ENCODE data around the gene WARS2. TPM values are rescaled to one million over a fixed set of nuclear protein-coding genes. Genes with fewer than 3 reads are reported as not detected.

WARS2 gene
- total and polyA plus RNA-seq, 2 donors from 2014 or later: 13.9 to 14.8 TPM

DNA sequence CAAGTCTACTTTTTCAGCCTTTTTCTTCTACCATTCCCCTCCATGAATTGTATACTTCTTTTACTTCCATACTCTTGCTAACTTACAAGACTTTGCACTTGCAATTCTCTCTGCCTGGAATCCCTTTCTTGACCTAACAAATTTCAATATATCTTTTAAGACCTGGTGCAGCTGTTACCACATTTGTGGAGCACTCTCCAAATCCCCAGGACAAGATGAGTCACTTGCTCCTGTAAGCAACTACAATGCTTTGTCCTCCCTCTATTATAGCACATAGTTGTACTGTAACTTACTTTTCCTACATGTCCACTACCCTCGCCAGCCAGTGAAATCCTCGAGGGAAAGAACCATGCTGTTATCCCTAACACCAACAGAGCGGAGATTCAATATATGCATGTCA is 43.1 kb downstream of the WARS2 start:
- no peak for FAIRE-seq
- no peaks in the 10 kb centered on the region for H3K27me3 ChIP-seq (ENCODE audit: control insufficient read depth, insufficient read depth, low read length)
- no peak for DNase-seq
- no peak overlapping the region for H3K4me3 ChIP-seq (ENCODE audit: low read length in 3 of 3)
- H3K36me3 ChIP-seq (ENCODE audit: control insufficient read depth in 2 of 3, insufficient read depth in 3 of 3, low read length in 3 of 3): no peaks in the 10 kb centered on the region
- no peak overlapping the region for H3K27ac ChIP-seq (ENCODE audit: low read depth in 2 of 2, low read length in 2 of 2)
- no peaks in the 10 kb centered on the region for H3K9me3 ChIP-seq (ENCODE audit: control insufficient read depth in 2 of 3, insufficient read depth in 1 of 3, low read length in 3 of 3)
- H3K9ac ChIP-seq (ENCODE audit: low read length in 3 of 3): no peak overlapping the region
- TF ChIP-seq, protein P1, sequence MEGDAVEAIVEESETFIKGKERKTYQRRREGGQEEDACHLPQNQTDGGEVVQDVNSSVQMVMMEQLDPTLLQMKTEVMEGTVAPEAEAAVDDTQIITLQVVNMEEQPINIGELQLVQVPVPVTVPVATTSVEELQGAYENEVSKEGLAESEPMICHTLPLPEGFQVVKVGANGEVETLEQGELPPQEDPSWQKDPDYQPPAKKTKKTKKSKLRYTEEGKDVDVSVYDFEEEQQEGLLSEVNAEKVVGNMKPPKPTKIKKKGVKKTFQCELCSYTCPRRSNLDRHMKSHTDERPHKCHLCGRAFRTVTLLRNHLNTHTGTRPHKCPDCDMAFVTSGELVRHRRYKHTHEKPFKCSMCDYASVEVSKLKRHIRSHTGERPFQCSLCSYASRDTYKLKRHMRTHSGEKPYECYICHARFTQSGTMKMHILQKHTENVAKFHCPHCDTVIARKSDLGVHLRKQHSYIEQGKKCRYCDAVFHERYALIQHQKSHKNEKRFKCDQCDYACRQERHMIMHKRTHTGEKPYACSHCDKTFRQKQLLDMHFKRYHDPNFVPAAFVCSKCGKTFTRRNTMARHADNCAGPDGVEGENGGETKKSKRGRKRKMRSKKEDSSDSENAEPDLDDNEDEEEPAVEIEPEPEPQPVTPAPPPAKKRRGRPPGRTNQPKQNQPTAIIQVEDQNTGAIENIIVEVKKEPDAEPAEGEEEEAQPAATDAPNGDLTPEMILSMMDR (IDR thresholded peaks at IDR 0.05; ENCODE audit: borderline replicate concordance, extremely low read depth, insufficient read depth): no peak
- intact Hi-C loops (cut with DNase I): no loop called here
- H3K4me1 ChIP-seq (ENCODE audit: control insufficient read depth in 2 of 3, insufficient read depth in 2 of 3, low read depth in 1 of 3, low read length in 3 of 3): no peaks in the 10 kb centered on the region

DNA sequence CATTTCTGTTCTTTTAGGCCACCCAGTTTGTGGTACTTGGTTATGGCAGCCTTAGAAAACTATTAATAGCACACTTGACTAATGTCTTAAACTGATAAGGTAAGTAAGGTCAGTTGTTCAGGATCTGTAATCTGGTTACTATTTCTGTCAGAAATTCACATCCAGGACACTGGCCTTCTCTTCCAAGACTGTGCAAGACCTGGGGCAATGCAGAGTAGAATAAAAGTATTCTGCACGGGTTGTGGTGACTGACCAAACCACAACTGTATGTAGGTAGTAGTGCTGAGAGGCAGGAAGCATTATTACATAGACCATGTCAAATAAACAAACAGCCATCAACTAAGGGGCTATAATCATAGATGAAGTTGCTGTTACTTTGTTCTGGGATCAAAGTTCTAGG is 46.7 kb downstream of the WARS2 start:
- no peak for DNase-seq

DNA sequence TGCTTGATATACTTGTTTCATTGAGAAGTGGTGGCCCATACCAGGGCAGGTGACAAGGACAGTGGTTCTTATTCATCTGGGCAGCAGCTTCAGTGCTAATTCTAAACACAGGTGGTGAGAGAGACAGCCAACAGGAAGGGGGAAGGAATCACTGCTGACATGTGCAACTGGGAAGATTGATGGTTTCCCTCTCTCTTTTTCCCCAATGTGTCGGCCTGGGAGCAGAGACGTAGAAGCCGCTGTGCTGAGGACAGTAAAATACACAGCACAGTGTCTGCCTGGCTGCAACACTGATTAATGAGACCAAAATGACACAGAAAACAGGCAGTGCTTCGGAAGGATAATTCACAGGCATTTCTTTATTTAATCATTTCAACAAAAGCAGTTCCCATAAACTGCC is 48.8 kb downstream of the WARS2 start:
- peak in 3 of 5 donors; percentile 32 to 56 (median 51) for DNase-seq
- Histone ChIP-seq H3K27me3 (ENCODE audit: control insufficient read depth, insufficient read depth, low read length) (no peaks in the 10 kb centered on the region), H3K9ac (ENCODE audit: low read length in 3 of 3) (no peak overlapping the region), H3K4me3 (ENCODE audit: low read length in 3 of 3) (no peak overlapping the region), H3K9me3 (ENCODE audit: control insufficient read depth in 2 of 3, insufficient read depth in 1 of 3, low read length in 3 of 3) (no peaks in the 10 kb centered on the region), H3K4me1 (ENCODE audit: control insufficient read depth in 2 of 3, insufficient read depth in 2 of 3, low read depth in 1 of 3, low read length in 3 of 3) (peaks cover 0 to 2% (median 0%) of the 10 kb centered on the region in 3 donors), H3K27ac (ENCODE audit: low read depth in 2 of 2, low read length in 2 of 2) (no peak overlapping the region), H3K36me3 (ENCODE audit: control insufficient read depth in 2 of 3, insufficient read depth in 3 of 3, low read length in 3 of 3) (no peaks in the 10 kb centered on the region)
- intact Hi-C loops (cut with DNase I): no loop called here
- TF ChIP-seq, protein P1 (IDR thresholded peaks at IDR 0.05; ENCODE audit: borderline replicate concordance, extremely low read depth, insufficient read depth): no peak
- FAIRE-seq: no peak

More for the DNA sequence above, 46.7 kb downstream of the WARS2 start:
- Histone ChIP-seq H3K9ac (ENCODE audit: low read length in 3 of 3) (no peak overlapping the region), H3K4me3 (ENCODE audit: low read length in 3 of 3) (no peak overlapping the region), H3K4me1 (ENCODE audit: control insufficient read depth in 2 of 3, insufficient read depth in 2 of 3, low read depth in 1 of 3, low read length in 3 of 3) (peaks cover 0 to 2% (median 0%) of the 10 kb centered on the region in 3 donors), H3K9me3 (ENCODE audit: control insufficient read depth in 2 of 3, insufficient read depth in 1 of 3, low read length in 3 of 3) (no peaks in the 10 kb centered on the region), H3K36me3 (ENCODE audit: control insufficient read depth in 2 of 3, insufficient read depth in 3 of 3, low read length in 3 of 3) (no peaks in the 10 kb centered on the region), H3K27ac (ENCODE audit: low read depth in 2 of 2, low read length in 2 of 2) (no peak overlapping the region), H3K27me3 (ENCODE audit: control insufficient read depth, insufficient read depth, low read length) (no peaks in the 10 kb centered on the region)
- FAIRE-seq: no peak
- intact Hi-C loops (cut with DNase I): no loop called here
- TF ChIP-seq, protein P1 (IDR thresholded peaks at IDR 0.05; ENCODE audit: borderline replicate concordance, extremely low read depth, insufficient read depth): no peak

DNA sequence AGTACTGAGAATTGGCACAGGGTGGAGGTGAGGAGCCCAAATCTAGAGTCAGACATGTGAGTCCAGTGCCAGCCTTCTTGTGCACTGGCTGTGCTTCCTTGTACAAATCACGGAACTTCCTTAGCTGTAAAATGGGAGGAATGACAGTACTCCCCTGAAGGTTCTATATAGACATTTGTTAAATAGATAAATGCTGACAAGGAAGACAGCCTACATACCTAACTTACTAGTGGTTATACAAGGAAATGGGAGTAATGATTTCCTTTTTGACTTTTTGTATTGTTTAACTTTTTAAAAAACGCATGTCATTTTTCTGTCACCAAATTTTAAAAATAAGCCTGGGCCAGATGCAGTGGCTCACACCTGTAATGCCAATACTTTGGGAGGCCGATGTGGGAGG is 50.2 kb downstream of the WARS2 start:
- no peak overlapping the region for H3K27ac ChIP-seq (ENCODE audit: low read depth in 2 of 2, low read length in 2 of 2)
- FAIRE-seq (no peak), DNase-seq (no peak)
- H3K4me1 ChIP-seq (ENCODE audit: control insufficient read depth in 2 of 3, insufficient read depth in 2 of 3, low read depth in 1 of 3, low read length in 3 of 3): peaks cover 0 to 2% (median 0%) of the 10 kb centered on the region in 3 donors
- no peaks in the 10 kb centered on the region for H3K9me3 ChIP-seq (ENCODE audit: control insufficient read depth in 2 of 3, insufficient read depth in 1 of 3, low read length in 3 of 3)
- TF ChIP-seq, protein P1 (IDR thresholded peaks at IDR 0.05; ENCODE audit: borderline replicate concordance, extremely low read depth, insufficient read depth): no peak
- no peaks in the 10 kb centered on the region for H3K27me3 ChIP-seq (ENCODE audit: control insufficient read depth, insufficient read depth, low read length)
- no peak overlapping the region for H3K9ac ChIP-seq (ENCODE audit: low read length in 3 of 3)
- intact Hi-C loops (cut with DNase I): no loop called here
- no peaks in the 10 kb centered on the region for H3K36me3 ChIP-seq (ENCODE audit: control insufficient read depth in 2 of 3, insufficient read depth in 3 of 3, low read length in 3 of 3)
- no peak overlapping the region for H3K4me3 ChIP-seq (ENCODE audit: low read length in 3 of 3)
